Measurements from ENCODE around the gene PDZD7. TPM values are rescaled to one million over a fixed set of nuclear protein-coding genes. Genes with fewer than 3 reads are reported as not detected.

PDZD7 gene
- total and polyA plus RNA-seq, 9 of the 15 experiments (the other 6 are each of a cell fraction or from before 2014, with no cell fraction given), result 0.04 to 0.24 (median 0.08) TPM; not detected in 3

DNA sequence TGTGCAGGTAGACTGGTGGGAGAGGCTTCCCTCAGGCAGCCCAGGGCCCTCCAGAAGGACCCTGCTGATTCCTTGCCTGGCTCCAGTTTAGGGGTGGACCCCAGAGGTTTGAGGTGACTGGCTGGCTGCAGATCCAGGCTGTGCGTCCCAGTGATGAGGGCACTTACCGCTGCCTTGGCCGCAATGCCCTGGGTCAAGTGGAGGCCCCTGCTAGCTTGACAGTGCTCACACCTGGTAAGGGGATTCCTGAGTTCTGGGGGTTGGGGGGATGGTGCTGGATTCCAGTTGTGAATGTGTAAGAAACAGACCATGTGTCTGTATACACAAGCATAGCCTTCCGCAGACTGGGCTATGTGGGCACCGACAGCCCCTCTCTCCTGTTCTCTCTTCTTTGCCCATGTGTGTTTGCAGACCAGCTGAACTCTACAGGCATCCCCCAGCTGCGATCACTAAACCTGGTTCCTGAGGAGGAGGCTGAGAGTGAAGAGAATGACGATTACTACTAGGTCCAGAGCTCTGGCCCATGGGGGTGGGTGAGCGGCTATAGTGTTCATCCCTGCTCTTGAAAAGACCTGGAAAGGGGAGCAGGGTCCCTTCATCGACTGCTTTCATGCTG, 33.6 kb upstream of the PDZD7 start:
- no peak overlapping the region for H3K4me2 ChIP-seq (ENCODE audit: insufficient read depth, low read length)
- intact Hi-C loops (cut with micrococcal nuclease), result loop anchor here (5.0 to 10.0 kb wide), 3 partner anchors 32 to 990 kb away; partner anchors contain the start of genes ARMH3, PDZD7 and SFXN3
- no peak overlapping the region for H2AFZ ChIP-seq (ENCODE audit: low read depth, low read length)
- no peaks in the 10 kb centered on the region for H4K20me1 ChIP-seq (replicated peaks; ENCODE audit: control insufficient read depth, insufficient read depth, low read length)
- H3K36me3 ChIP-seq (ENCODE audit: control insufficient read depth, insufficient read depth, low read length), result no peaks in the 10 kb centered on the region
- 87% methylated on average over 7 of the region's 9 CpGs for WGBS (ENCODE audit: insufficient coverage, low coverage, missing lambda C conversion rate)
- no peak overlapping the region; the same call in 1 of the 3 replicates for H3K27ac ChIP-seq (ENCODE audit: extremely low read depth, low read depth, low read length)
- ChIA-PET POLR2A (interaction anchor here (0.6 to 1.8 kb wide), 2 partner anchors 21 to 1619 kb away, joined by 3 to 7 read pairs; no protein-coding TSS in a partner anchor), CTCF (ENCODE audit: low intra/inter-chr PET ratio) (no interaction called here)
- peaks cover 40 to 69% of the 10 kb centered on the region in 2 experiments for H3K4me1 ChIP-seq (replicated peaks in 1 of 2; ENCODE audit: control insufficient read depth in 2 of 2, insufficient read depth in 2 of 2, low read length in 2 of 2)
- DNase-seq (ENCODE audit: extremely low read depth in 1 of 4, low spot score in 3 of 4) (no peak), FAIRE-seq (no peak), ATAC-seq (no peak)
- peaks cover 40% of the 10 kb centered on the region for H3K79me2 ChIP-seq (ENCODE audit: control insufficient read depth, insufficient read depth, low read length)
- no TSS peak for BruUV-seq (replicated peaks)
- no peaks in the 10 kb centered on the region for H3K27me3 ChIP-seq (ENCODE audit: control insufficient read depth in 2 of 2, insufficient read depth in 2 of 2, low read length in 2 of 2)
- H3K9ac ChIP-seq (ENCODE audit: insufficient read depth in 1 of 2, low read depth in 2 of 2, low read length in 2 of 2), result peak overlapping the region in 1 of 2 experiments; percentile 96; a peak in 2 of 4 replicates
- in situ Hi-C loops (cut with MboI), result no loop called here
- TF ChIP-seq BHLHE40 (IDR thresholded peaks at IDR 0.05; ENCODE audit: low read length) (no peak), SUPT5H (IDR thresholded peaks at IDR 0.05) (no peak), CHD4 (IDR thresholded peaks at IDR 0.05; ENCODE audit: insufficient read depth, insufficient replicate concordance, low read depth, low read length, poor library complexity, severe bottlenecking) (no peak), PTBP1 (IDR thresholded peaks at IDR 0.05; ENCODE audit: low read depth, low read length) (no peak), PRMT5 (CRISPR knock-in tag; IDR thresholded peaks at IDR 0.05) (no peak), CHCHD3 (CRISPR knock-in tag; IDR thresholded peaks at IDR 0.05) (no peak), ZNF561 (CRISPR knock-in tag; conservative IDR thresholded peaks at IDR 0.05) (no peak), POLR2H (tag; IDR thresholded peaks at IDR 0.05; ENCODE audit: low read depth) (no peak), CBFA2T2 (conservative IDR thresholded peaks at IDR 0.05) (no peak), TBL1XR1 (IDR thresholded peaks at IDR 0.05; ENCODE audit: low read length in 2 of 2) (no peak), DACH1 (IDR thresholded peaks at IDR 0.05; ENCODE audit: partially characterized antibody) (no peak), MED1 (CRISPR knock-in tag; IDR thresholded peaks at IDR 0.05; ENCODE audit: borderline replicate concordance) (no peak)
- TF ChIP-seq, protein P1, sequence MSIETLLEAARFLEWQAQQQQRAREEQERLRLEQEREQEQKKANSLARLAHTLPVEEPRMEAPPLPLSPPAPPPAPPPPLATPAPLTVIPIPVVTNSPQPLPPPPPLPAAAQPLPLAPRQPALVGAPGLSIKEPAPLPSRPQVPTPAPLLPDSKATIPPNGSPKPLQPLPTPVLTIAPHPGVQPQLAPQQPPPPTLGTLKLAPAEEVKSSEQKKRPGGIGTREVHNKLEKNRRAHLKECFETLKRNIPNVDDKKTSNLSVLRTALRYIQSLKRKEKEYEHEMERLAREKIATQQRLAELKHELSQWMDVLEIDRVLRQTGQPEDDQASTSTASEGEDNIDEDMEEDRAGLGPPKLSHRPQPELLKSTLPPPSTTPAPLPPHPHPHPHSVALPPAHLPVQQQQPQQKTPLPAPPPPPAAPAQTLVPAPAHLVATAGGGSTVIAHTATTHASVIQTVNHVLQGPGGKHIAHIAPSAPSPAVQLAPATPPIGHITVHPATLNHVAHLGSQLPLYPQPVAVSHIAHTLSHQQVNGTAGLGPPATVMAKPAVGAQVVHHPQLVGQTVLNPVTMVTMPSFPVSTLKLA (conservative IDR thresholded peaks at IDR 0.05), result no peak
- TF ChIP-seq, protein P2, sequence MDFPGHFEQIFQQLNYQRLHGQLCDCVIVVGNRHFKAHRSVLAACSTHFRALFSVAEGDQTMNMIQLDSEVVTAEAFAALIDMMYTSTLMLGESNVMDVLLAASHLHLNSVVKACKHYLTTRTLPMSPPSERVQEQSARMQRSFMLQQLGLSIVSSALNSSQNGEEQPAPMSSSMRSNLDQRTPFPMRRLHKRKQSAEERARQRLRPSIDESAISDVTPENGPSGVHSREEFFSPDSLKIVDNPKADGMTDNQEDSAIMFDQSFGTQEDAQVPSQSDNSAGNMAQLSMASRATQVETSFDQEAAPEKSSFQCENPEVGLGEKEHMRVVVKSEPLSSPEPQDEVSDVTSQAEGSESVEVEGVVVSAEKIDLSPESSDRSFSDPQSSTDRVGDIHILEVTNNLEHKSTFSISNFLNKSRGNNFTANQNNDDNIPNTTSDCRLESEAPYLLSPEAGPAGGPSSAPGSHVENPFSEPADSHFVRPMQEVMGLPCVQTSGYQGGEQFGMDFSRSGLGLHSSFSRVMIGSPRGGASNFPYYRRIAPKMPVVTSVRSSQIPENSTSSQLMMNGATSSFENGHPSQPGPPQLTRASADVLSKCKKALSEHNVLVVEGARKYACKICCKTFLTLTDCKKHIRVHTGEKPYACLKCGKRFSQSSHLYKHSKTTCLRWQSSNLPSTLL (IDR thresholded peaks at IDR 0.05), result no peak
- TF ChIP-seq, protein P3, sequence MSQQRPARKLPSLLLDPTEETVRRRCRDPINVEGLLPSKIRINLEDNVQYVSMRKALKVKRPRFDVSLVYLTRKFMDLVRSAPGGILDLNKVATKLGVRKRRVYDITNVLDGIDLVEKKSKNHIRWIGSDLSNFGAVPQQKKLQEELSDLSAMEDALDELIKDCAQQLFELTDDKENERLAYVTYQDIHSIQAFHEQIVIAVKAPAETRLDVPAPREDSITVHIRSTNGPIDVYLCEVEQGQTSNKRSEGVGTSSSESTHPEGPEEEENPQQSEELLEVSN (IDR thresholded peaks at IDR 0.05; ENCODE audit: borderline replicate concordance in 1 of 2, extremely low read depth in 1 of 2, insufficient read depth in 1 of 2, insufficient read length in 1 of 2, low read depth in 1 of 2, low read length in 1 of 2, poor library complexity in 1 of 2, severe bottlenecking in 1 of 2), result no peak
- TF ChIP-seq, protein P4, sequence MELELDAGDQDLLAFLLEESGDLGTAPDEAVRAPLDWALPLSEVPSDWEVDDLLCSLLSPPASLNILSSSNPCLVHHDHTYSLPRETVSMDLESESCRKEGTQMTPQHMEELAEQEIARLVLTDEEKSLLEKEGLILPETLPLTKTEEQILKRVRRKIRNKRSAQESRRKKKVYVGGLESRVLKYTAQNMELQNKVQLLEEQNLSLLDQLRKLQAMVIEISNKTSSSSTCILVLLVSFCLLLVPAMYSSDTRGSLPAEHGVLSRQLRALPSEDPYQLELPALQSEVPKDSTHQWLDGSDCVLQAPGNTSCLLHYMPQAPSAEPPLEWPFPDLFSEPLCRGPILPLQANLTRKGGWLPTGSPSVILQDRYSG (tag; conservative IDR thresholded peaks at IDR 0.05; ENCODE audit: low read depth), result no peak
- no peaks in the 10 kb centered on the region for H3K9me3 ChIP-seq (replicated peaks; ENCODE audit: control insufficient read depth, insufficient read depth, low read depth, low read length)
- no peaks in the 10 kb centered on the region for H3K9me1 ChIP-seq (ENCODE audit: control insufficient read depth, insufficient read depth, low read length)
- H3K4me3 ChIP-seq, result no peak overlapping the region
